Large intestine (tissue), 3 donors: ENCODE measurements around the gene MICAL2. TPM values are rescaled to one million over a fixed set of nuclear protein-coding genes. Genes with fewer than 3 reads are reported as not detected.

Source experiments
- DNase-seq, 2 donors: peaks; one replicate each; pipeline versions ENCODE4 v3.0.0 to v3.0.0-alpha.2; 2013
- H3K27ac ChIP-seq: one replicate; pipeline ENCODE4 v1.5.1; 2013; ENCODE audit warnings: low read length
- H3K27me3 ChIP-seq: 2 replicates; pipeline ENCODE4 v1.6.1; 2013; ENCODE audit warnings: low read length; ENCODE audit not compliant: control insufficient read depth, insufficient read depth
- H3K36me3 ChIP-seq: 2 replicates; pipeline ENCODE4 v1.6.1; 2013; ENCODE audit warnings: low read length; ENCODE audit not compliant: control insufficient read depth, insufficient read depth
- H3K4me1 ChIP-seq: one replicate; pipeline ENCODE4 v1.6.1; 2013; ENCODE audit warnings: low read length; ENCODE audit not compliant: control insufficient read depth, insufficient read depth
- H3K4me3 ChIP-seq: one replicate; pipeline ENCODE4 v1.5.1; 2013; ENCODE audit warnings: low read length
- H3K9me3 ChIP-seq: one replicate; pipeline ENCODE4 v1.6.1; 2013; ENCODE audit warnings: mild to moderate bottlenecking, low read depth, low read length, moderate library complexity; ENCODE audit not compliant: control insufficient read depth
- WGBS: methylation state at CpG from one replicate; pipeline ENCODE4 v1.1.5; 2013; ENCODE audit warnings: low lambda C conversion rate; ENCODE audit not compliant: insufficient coverage; 5-methylcytosine and 5-hydroxymethylcytosine counted together
- polyA plus RNA-seq: library from polyadenylated mRNA; unstranded; fragments of 120-200 nt; gene quantifications from one replicate; pipeline ENCODE4 v1.2.1, GENCODE V29; 2013

Gene MICAL2
- polyA plus RNA-seq, 1 donor, result 39.8 TPM

DNA sequence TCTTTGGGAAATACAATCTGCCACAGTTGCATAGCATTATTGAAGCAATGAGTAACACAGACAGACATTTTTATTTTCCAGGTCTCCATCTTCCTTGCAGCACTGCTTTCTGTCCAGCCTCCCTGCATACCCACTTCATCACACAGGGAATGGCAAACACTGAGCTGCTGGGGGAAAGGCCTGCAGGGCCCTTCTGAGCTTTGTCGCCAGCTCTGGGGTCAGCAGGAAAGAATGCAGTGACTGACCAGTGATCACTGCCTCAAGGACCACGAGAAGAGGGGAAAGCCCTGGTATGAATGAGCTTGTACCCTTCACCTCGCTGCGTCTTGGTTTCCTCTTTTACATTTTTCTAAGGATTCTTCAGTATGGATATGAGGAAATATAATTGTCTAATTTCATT, 21.3 kb upstream of the MICAL2 start:
- H3K27ac ChIP-seq, result no peak overlapping the region
- no peak overlapping the region for H3K4me3 ChIP-seq
- H3K4me1 ChIP-seq, result peaks cover 50% of the 10 kb centered on the region

GRCh38 chr11:12089473-12089872, 20.9 kb upstream of the MICAL2 start:
- DNase-seq, result no peak
- H3K4me1 ChIP-seq, result peaks cover 53% of the 10 kb centered on the region
- peak overlapping the region; percentile 95 for H3K27ac ChIP-seq

More for the DNA sequence above, 21.3 kb upstream of the MICAL2 start:
- Histone ChIP-seq H3K9me3 (peaks cover 7% of the 10 kb centered on the region), H3K36me3 (no peaks in the 10 kb centered on the region), H3K27me3 (no peaks in the 10 kb centered on the region)
- DNase-seq, result no peak
- WGBS, result no CpG with 5 or more reads among the region's 4 CpGs

GRCh38 chr11:12090061-12090591, 20.3 kb upstream of the MICAL2 start:
- peak in 1 of 2 donors; percentile 75 for DNase-seq
- Histone ChIP-seq H3K27ac (peak overlapping the region; percentile 95), H3K9me3 (peaks cover 7% of the 10 kb centered on the region), H3K4me3 (no peak overlapping the region), H3K27me3 (no peaks in the 10 kb centered on the region), H3K36me3 (no peaks in the 10 kb centered on the region), H3K4me1 (peaks cover 59% of the 10 kb centered on the region)
- no CpG with 5 or more reads among the region's 4 CpGs for WGBS

More at GRCh38 chr11:12089473-12089872, 20.9 kb upstream of the MICAL2 start:
- Histone ChIP-seq H3K9me3 (peaks cover 7% of the 10 kb centered on the region), H3K36me3 (no peaks in the 10 kb centered on the region), H3K4me3 (no peak overlapping the region), H3K27me3 (no peaks in the 10 kb centered on the region)
- no CpG with 5 or more reads among the region's 2 CpGs for WGBS

DNA sequence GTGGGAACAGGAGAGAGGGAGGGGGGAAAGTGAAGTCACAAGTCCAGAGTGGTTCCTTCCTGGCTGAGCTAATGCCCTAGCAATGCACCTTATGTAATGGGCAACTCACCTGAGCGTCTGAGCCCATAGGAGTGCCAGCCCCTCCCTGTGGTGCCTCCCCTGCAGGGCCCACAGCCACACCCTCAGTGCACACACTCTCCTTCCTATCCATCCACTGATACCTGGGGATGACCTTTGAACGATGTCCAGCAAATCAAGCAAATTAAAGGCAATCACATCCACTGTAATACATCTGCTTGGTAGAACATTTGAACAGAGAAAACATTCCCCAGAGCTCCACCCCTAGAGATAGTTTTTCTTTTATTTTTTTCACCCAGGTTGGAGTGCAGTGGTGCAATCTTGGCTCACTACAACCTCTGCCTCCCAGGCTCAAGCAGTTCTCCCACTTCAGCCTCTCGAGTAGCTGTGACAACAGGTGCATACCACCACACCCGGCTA, 19.6 kb upstream of the MICAL2 start:
- Histone ChIP-seq H3K4me1 (peaks cover 61% of the 10 kb centered on the region), H3K27ac (peak overlapping the region; percentile 95), H3K9me3 (peaks cover 7% of the 10 kb centered on the region), H3K36me3 (no peaks in the 10 kb centered on the region), H3K27me3 (no peaks in the 10 kb centered on the region), H3K4me3 (no peak overlapping the region)
- WGBS, result no CpG with 5 or more reads among the region's 4 CpGs
- peak; percentile 99 to 100 for DNase-seq

DNA sequence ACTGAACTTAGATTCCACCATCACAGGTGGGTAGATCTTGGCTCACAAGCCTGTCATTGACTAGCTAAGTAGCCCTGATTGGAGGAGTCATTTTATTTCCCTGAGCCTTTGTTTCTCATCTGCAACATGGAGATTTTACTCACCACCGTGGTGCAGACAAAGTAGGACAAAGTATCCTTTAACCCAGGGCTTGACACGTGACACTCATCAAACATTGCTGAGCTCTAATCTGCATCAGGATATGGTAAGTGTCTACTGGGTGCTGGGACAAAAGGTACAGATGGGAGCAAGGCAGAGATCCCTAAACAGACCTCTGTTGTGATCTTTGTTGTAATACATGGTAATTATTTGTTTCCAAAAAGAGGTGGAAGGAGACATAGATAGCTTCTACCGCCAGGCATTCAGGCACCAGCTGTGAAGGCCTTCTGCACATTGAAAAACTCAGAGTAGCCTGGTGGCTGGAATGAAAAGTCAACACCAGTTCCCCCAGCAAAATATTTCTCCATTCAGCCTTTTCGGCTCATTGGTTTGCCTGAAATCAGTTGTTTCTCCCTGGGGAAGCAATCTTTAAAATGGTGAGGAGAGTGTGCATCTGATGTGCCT, 18.3 kb upstream of the MICAL2 start:
- H3K36me3 ChIP-seq, result no peaks in the 10 kb centered on the region
- peaks cover 49% of the 10 kb centered on the region for H3K4me1 ChIP-seq
- no peak overlapping the region for H3K4me3 ChIP-seq
- peaks cover 7% of the 10 kb centered on the region for H3K9me3 ChIP-seq
- no CpG with 5 or more reads among the region's 4 CpGs for WGBS
- H3K27me3 ChIP-seq, result no peaks in the 10 kb centered on the region
- H3K27ac ChIP-seq, result peak overlapping the region; percentile 85
- DNase-seq, result peak; percentile 54 to 83

DNA sequence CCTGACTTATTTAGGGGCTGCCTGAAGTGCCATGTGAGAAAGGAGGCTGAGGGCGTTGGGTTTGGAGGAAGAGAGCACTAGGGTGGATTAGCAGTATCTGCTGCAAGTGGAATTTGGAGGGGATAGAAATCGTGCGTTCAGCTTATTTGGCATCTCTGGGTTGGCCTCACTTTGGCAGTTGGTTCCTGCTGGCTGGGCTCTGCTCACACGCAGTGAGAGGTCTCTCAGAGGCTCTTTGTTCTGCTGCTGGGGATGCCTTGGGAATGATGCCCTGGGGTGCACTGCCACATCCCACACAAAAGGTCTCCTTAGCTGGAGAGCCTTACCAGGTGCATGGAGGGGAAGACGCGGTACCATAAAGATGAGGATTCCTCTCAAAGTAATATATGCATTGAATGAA, 17.7 kb upstream of the MICAL2 start:
- WGBS, result no CpG with 5 or more reads among the region's 6 CpGs
- H3K9me3 ChIP-seq, result peaks cover 7% of the 10 kb centered on the region
- H3K4me3 ChIP-seq, result no peak overlapping the region
- no peak overlapping the region for H3K27ac ChIP-seq
- peaks cover 48% of the 10 kb centered on the region for H3K4me1 ChIP-seq
- no peaks in the 10 kb centered on the region for H3K36me3 ChIP-seq
- H3K27me3 ChIP-seq, result no peaks in the 10 kb centered on the region
- DNase-seq, result no peak

GRCh38 chr11:12094872-12095800, 15.3 kb upstream of the MICAL2 start:
- Histone ChIP-seq H3K36me3 (no peaks in the 10 kb centered on the region), H3K4me3 (no peak overlapping the region), H3K27ac (peak overlapping the region; percentile 67), H3K4me1 (peaks cover 38% of the 10 kb centered on the region), H3K9me3 (peaks cover 7% of the 10 kb centered on the region), H3K27me3 (no peaks in the 10 kb centered on the region)
- no CpG with 5 or more reads among the region's 11 CpGs for WGBS
- peak in 1 of 2 donors; percentile 75 for DNase-seq

GRCh38 chr11:12097219-12097618, 13.2 kb upstream of the MICAL2 start:
- Histone ChIP-seq H3K27ac (no peak overlapping the region), H3K4me1 (peaks cover 26% of the 10 kb centered on the region), H3K27me3 (no peaks in the 10 kb centered on the region), H3K9me3 (no peaks in the 10 kb centered on the region), H3K4me3 (no peak overlapping the region), H3K36me3 (no peaks in the 10 kb centered on the region)
- WGBS, result no CpG with 5 or more reads among the region's 1 CpG
- no peak for DNase-seq

- Histone ChIP-seq H3K27ac (no peak overlapping the region), H3K36me3 (no peaks in the 10 kb centered on the region), H3K9me3 (no peaks in the 10 kb centered on the region), H3K4me3 (no peak overlapping the region), H3K27me3 (peaks cover 2% of the 10 kb centered on the region), H3K4me1 (peaks cover 22% of the 10 kb centered on the region)
- 93% methylated on average over 2 of the region's 3 CpGs for WGBS
- no peak for DNase-seq
Measured at GRCh38 chr11:12098601-12099000, 11.8 kb upstream of the MICAL2 start.

GRCh38 chr11:12099132-12099873, 11.1 kb upstream of the MICAL2 start:
- H3K27me3 ChIP-seq, result peaks cover 2% of the 10 kb centered on the region
- no peaks in the 10 kb centered on the region for H3K9me3 ChIP-seq
- H3K27ac ChIP-seq, result no peak overlapping the region
- H3K4me1 ChIP-seq, result peaks cover 17% of the 10 kb centered on the region
- no peaks in the 10 kb centered on the region for H3K36me3 ChIP-seq
- H3K4me3 ChIP-seq, result no peak overlapping the region
- DNase-seq, result no peak
